NCI-H460 (cell line): ENCODE data around the gene CAMK1G. TPM values are rescaled to one million over a fixed set of nuclear protein-coding genes. Genes with fewer than 3 reads are reported as not detected.

Experiments
- DNase-seq: peaks from one replicate; pipeline ENCODE4 v3.0.0-alpha.2; 2016; ENCODE audit warnings: low read depth; ENCODE audit errors: extremely low read depth
- polyA plus RNA-seq: library from polyadenylated mRNA; depleted of rRNA; stranded (reverse); fragments of >200 nt; gene quantifications from 2 replicates; pipeline ENCODE4 v1.2.3, GENCODE V29; 2014; cell fraction: nucleus; rRNA removed
- total RNA-seq: library from RNA; depleted of rRNA; stranded (reverse); fragments of >200 nt; shearing (Covaris generic); gene quantifications from 2 replicates; pipeline ENCODE4 v1.2.3, GENCODE V29; 2014; rRNA removed

Gene CAMK1G
- not detected in 2 replicates for total RNA-seq
- polyA plus RNA-seq = not detected in 2 replicates

DNA sequence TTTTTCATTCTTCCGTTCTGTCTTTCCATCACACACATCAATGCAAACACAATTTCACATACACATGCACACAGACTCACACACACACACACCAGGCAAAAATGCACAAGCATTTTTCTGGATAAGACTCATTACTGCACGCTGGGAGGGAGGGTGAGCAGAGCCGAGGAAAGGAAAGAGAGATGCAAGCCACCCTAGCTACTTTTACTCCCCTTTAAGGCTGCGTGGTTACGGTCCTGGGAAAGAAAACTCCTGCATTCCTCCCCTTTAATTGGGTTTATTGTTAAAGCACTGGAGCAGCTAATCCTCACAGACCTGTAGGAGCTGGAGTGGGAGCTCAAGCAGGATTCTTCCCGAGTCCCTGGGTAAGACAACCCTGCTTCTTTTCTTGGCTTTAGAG is at the start of gene CAMK1G:
CAMK1G (plus strand) TSS at position 307 of the 400 bp plus-strand sequence. CDS start 11,270 bp downstream, outside the sequence.
- no peak for DNase-seq

DNA sequence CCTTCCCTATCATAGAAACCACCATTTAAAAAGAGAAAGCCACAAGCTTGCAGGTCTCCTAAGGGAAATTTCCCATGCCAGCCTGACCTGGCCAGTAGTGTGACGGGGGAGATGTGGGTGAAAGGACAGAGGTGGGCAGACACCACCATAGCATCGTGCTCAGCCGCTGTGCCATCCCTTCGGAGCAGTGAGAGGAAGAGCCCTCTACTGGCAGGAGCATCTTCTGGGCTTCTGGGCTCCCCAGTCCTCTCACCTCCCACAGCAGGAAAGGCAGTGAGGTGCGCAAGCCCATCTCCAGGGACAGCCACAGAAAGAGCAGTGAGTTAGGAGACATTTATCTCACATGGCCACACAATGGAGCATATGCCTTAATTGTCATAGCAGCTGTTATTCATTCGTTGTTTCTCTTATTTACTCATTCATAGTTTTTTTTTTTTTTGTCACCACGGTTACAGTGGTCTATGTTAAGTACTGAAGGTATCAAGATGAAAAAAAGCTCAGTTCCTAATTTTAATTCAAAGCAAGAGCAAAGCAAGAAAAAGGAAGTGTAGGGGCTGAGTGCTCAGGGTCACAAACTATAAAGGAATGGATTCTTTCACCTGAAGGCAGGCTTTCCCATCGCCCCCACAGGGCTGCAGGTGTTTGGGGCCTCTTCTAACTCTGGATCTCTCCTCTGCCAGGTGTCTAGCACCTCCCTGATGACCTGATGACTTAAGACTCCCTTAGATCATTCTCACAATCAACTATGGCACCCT is 48.8 kb upstream of the CAMK1G start:
- DNase-seq = no peak

DNA sequence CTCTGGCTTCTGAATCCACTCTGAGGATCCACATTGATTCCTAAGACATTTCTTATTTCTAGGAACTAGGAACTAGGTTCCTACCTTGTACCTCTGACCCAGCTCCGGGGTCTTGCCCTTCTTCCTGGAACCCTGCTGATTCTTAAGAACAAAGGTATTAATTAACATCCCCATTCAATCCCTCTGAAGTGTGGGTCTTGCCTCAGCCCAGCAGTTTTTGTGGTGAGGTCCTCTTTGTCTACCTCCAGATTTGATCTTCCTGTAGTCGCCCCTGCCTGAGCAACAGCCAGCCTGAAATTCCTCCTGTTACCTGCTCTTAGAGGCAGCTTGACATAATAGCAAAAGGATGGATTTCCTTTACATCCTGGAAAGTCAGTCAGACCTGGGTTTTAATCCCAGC is 46.7 kb upstream of the CAMK1G start:
- no peak for DNase-seq

DNA sequence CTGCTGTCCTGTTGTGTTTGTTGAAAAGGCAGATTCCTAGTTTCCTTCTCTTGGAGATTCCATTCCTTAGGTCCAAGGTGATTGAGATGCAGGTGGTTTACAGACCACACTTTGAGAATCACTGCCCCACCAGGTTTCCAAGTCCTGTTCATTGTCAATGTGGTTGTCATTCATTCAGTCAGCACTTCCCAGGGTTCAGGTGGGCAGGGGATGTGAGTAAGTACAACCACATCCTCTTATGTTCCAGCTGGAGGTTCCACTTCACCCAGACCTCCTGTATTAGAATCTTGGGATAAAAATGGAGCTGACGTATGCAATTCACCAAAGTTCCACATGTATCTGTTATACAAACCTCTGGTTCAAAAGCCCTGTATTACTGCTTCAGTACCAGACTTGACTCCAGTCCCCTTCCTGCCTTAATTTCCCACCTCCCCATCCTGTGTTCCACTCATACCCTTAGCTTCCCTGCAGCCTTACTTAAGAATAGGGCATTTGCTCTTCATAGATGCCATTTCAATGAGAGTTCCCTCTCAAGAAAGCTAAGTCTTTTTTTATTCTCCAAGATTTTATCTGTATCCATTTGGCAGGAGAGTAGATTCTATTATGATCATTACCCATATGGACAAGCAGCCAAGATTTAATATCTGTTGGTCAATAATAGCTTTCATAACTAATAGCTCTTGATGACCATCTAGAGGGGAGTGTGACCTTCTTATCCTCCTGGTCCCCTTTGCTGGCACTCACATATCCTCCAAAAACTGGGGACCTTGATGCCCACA is 46.0 kb upstream of the CAMK1G start:
- no peak for DNase-seq

DNA sequence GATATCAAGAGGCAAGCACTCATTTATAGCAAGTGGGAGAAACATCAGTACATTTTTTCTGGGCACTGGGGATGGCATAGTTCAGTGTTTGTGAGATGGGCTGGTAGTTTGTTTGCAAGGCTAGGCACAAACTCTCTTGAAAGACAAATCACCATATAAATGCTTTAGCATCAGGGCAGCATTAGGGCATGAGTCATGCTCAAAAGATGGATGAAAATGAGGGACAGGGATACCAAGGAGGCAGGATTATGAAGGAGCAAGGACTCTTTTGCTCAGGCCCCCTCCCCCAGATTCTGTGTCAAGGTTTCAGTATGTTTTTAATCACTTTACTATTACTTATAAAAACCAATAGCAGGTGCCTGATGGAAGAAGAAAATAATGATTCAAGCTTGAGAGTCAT is 43.9 kb upstream of the CAMK1G start:
- DNase-seq = no peak

DNA sequence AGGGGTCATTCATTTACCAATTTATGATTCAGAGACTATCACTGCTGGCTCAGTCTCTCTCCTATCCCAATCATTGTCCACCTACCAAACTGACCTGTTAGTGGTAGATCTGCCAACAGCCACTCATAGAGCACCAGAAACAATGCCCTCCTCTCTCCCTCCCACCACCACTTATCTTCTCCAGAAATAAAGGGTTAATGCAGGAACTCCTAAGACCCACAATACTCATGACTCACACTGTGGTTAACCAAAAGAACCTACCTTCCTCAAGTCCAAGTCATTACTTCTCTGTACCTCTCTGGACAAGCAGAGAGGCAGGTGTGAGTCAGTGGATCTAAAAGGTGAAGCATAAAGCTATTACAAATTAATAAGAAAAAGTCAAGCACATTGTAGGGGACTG is 40.9 kb upstream of the CAMK1G start:
- DNase-seq = no peak

DNA sequence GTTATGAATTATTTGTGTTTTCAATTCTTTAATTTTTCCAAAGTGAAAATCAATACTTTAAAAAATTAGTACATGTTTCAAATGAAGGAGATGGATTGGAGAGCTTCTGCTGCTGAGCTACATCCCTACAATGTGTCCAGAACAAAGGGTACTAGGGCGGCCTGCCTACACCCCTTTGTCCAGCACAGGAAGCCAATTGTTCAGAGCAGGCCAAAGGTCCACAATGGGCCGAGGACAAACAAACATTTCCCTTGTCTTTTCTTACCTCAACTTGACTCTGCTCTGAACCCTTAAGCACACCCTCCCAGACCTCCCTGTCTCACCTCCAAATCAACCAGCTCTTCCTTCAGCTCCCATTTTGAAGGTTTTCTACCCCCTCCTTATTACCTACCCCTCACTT is 39.4 kb upstream of the CAMK1G start:
- DNase-seq = no peak

DNA sequence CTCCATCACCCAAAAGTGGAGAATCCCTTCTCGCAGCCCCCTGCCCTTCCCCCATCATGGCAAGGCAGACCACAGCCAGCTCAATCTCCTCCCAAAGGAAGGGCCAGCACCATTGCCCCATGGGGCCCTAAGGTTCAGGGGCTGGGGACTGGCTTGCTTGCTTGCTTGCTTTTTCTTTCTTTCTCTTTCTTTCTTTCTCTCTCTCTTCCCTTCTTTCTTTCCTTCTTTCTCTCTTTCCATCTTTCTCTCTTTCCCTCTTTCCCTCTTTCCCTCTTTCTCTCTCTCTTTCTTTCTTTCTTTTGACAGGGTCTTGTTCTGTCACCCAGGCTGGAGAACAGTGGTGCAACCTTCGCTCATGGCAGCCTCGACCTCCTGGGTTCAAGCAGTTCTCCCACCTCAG is 38.1 kb upstream of the CAMK1G start:
- DNase-seq = no peak

DNA sequence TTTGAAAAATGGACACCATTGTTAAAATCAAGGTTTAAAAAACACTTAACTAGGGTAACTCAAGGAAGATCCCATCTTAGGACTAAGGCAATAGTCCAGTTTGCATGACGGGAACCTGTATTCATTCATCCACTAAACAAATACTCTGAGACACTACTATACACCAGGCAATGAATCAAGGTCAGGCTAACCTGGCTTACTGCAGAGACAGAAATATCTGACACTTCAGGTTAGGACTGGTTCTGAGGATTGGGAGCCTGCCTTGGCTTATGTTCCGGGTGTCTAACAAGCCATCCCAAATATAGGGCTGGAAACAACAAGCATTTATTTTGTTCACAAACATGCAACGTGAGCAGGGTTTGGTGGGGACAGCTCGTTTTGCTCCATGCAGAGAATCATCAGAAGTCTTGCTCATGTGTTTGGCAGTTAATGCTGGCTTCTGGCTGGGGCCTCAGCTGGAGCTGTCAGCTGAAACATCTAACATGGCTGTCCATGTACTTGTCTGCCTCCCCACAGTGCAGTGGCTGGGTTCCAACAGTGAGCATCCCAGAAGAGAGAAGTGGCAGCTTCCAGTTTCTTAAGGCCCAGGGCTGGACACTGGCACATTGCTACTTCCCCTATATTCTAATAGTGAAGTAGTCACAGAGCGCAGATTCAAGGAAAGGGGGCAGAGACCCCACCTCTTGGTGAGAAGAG is 37.0 kb upstream of the CAMK1G start:
- DNase-seq = no peak

DNA sequence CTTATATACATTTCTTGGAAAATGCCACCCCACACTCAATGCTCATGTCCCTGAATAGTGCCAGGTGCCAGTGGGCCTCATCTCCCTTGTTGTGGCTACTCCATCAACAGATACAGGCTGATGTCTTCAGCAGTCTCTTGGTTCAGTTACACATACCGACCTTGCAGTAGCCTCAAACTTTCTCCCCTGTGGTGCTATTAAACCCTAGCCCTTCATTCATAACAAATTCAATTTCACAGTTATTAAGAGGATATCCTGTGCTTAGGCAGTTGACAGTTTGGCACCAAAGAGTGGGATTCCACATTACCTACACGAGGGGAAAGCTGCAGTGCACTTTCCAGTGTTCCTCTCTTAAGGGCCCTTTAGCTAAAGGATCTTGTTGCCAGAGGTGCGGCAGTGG is 35.9 kb upstream of the CAMK1G start:
- no peak for DNase-seq

DNA sequence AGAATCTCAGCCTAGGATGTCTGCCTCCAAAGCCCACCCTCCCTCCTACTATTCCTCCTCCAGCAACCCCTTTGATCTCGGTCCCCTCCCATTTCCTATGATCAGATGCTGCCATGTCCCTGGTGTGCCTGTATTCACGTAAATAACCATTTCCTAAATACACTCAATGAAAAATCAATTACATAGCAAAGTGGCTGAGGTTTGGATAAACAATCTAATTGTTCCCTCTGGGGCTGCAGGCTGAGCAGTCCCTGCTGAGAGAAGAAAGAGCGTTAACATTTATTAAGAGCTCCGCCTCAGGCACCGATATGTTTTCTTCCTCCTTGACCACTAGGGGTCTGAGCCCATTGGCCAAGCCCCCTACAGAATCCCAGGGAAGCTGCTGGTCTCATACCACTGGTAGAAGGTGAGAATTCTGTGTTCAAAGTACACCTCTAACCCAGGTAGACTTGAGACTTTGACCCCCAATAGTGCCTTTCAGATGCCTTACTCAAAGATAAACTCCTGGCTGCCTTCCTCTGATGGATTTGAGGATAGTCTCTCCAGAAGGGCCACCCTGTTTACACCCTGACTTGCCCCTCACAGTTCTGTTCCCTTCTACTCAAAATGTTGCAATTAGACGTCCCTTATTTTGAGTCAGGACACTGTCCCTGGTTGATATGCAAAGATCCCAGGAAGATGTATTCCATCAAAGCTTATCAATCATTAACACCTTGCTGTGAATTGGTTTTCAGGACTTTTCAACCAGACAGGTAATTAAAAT is 33.9 kb upstream of the CAMK1G start:
- DNase-seq = no peak

DNA sequence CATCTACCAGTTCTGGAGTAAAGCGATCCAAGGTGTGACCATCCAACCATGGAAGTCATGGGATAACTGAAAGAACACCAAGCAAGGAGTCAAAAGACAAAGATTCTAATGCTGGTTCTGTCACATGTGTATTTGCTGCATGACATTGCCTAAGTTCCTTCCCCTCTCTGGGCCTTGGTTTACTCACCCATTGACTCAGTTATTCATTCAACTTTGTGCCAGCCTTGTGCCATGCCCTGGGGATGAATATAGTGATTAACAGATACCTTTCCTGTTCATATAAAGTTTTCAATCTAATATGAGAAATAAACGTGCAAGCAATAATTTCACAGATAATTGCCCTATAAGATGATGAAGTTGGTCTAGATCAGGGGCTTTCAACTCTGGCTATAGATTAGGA is 33.0 kb upstream of the CAMK1G start:
- DNase-seq = no peak

DNA sequence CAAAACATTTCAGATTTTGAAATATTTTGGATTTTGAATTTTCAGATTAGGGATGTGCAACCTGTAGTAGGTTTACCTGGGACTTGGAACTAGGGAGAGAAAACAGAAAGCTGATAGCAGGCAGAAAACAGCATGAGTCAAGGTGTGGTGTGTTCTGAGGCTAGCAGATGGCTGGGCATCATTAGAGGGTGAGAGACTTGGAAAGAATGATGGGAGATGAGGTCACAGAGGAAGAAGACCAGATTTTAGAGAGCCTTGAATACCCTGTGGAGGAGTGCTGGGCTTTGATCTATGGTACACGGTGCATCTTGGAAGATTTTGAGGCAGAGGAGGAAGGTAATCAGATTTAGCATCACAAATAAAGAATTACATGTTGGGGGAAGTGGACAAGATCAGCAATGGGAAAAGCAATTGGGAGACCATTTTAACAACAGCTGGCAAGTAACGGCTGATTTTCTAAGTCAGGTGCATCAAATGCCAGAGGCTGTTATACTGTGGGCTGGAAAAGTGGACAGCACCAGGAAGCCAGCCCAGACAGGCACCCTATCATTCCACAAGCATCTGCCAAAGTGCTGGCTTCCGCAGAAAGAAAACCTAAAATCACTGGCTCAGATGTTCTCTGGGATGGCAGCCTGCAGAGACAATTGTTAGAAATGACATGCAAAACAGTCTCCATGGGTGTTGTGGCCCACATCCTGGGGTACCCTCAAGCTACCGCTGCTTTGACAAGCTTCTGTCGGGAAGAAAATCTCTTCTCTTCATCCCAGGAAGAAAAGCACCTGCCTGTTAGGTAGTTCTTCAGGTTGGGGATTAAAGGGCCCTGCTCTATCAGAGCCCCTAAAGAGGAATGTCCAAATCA is 30.9 kb upstream of the CAMK1G start:
- no peak for DNase-seq

DNA sequence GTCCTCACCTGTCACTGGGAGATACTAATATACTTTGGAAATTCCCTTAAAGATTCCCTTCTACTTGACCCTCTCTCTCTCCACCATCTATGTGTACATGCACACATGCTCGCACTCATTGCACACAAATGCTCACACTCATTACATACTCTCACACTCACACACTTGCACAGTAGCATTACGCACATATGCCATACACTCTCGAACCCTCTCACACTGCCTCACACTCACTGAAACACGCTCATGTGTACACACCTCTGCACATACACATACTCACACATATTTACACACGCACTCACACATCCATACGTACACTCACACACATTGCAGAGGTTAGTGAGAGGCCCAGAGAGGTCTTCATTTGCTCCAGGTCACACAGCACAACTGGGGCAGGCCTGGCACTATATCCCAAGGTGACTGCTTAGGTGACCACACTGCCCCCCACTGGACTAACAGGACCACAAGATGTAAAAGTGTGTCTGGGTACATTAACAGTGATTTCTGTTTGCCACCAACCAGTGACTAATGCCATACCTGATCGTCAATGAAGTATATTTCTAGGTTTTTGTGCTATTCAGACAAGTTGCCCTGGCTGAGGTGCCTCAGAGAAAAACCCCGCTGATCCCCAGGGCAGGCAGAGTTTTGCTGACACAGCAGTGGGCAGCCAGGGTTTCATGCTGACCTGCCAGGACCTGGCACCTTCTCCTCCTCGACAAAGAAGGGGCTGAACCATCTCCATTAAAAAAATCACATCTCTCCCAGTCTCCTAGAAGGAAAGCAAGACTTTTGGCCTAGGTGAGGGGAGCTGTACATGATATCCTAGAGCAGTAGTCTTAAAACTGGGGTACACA is 28.5 kb upstream of the CAMK1G start:
- DNase-seq = no peak

DNA sequence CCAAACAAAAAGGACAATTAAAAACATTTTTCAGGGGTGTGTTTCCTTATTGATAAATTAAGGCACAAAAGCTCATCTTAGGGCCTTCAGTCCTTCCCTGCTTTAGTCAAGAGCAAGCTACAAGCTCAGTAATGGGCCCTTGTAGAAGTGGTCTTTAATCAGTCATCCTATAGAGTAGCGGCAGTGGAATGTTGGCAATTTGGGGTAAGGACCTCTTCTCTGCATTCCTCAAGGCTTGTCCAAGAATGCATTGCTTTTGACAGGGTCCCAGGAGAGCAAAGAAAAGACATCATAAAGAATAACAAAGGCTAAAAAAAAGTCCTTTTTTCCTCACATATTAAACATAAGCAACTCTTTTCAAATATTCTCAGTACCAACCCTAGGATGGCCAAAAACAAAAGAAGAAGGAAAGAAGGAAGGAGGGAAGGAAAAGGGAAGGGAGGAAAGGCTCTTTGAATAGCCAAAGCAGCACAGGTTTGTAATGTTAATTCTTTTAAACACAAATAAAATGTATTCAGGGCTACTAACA is 27.3 kb upstream of the CAMK1G start:
- no peak for DNase-seq

DNA sequence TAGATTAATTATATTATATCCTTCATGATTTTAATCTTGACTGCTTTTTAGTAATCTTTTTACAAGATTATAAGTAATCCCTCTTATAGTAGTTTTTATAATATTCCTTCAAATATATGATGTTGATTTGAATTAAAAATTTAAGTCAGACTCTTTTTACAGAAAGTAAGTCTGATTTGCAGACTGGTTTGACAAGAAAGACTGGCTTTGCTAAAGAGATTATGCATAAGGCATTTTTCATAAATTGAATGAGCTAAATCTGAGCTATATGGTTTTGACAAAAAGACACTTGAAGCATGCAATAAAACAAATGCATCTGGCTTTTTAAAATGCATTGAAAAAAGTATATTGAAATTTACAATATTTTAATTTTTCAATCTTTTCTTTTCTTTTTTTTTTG is 26.3 kb upstream of the CAMK1G start:
- DNase-seq = no peak

DNA sequence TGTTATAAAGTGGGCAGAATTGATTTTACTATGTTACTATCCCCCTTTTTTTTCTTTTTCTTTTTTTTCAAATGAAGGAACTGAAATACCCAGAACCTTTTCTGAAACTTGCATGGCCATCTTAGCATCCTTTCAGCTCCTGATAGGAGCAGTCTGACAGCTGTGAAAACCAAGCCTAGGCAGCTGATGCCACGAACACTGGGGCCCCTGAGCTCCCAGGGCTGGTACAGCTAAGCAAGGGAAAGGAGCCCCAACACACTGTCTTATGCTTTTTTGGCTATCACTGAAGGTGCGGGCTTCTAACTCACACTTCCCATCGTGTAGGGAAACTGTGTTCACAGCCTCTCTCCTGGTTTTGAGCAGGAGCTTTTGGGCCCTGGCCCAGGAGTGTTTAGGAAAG is 23.0 kb upstream of the CAMK1G start:
- DNase-seq = no peak

DNA sequence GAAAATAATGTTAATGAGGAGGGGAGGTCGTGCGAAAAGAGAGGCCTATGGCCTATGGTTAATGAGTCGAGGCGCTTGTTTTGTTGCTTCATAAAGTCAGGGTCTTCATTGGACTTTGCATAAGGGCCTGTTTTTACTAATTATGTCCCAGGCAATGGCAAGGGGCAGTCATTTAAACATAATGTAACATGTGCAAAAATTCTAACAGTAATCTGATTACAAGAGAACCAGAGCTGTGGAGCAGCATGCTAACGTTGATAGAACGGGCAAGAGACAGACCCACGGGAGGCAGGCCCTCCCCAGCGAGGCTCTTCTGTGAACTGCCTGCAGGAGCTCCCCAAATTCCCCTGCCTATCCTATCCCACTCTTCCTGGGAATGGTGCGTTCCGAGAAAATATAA is 22.6 kb upstream of the CAMK1G start:
- DNase-seq = no peak

DNA sequence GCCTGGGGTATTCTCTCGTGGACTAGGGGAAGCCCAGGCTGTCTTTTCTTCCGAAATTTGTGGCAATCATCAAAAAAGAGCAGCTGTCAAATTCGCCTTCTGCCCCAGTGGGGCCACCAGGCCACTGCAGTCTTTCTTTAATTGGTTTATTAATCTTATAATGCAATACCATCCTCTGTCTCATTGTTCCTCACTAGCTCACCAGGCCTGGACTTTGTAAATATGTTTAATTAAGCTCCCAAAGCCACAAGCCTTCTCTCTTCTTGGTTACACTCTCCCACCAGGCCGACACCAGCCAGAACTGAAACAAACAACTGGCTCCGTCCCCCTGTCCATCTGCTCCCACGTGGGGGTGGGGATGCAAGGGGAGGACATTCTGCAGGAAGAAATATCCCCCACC is 22.0 kb upstream of the CAMK1G start:
- DNase-seq = no peak
